ENCODE data around the gene KLHL28.

DNA sequence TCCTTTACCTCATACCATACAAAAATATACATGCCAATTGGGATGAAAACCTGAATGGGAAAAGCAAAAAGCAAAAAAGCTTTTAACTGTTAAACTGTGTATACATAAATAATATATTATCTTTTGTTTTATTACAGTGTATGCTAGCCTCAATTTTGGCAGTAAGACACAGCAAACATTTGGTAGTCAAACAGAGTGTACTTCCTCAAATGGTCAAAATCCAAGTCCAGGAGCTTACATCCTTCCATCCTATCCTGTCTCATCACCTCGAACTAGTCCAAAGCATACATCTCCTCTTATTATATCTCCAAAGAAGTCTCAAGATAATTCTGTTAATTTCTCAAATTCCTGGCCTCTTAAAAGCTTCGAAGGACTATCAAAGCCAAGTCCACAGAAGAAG, 42.2 kb upstream of the KLHL28 start:
- TF ChIP-seq BRCA1 (IDR thresholded peaks at IDR 0.05; ENCODE audit: low read depth, low read length), result no peak
- TF ChIP-seq, protein P1, sequence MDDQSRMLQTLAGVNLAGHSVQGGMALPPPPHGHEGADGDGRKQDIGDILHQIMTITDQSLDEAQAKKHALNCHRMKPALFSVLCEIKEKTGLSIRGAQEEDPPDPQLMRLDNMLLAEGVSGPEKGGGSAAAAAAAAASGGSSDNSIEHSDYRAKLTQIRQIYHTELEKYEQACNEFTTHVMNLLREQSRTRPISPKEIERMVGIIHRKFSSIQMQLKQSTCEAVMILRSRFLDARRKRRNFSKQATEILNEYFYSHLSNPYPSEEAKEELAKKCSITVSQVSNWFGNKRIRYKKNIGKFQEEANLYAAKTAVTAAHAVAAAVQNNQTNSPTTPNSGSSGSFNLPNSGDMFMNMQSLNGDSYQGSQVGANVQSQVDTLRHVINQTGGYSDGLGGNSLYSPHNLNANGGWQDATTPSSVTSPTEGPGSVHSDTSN (IDR thresholded peaks at IDR 0.05; ENCODE audit: insufficient replicate concordance, low read depth, low read length), result no peak
- TF ChIP-seq, protein P2, sequence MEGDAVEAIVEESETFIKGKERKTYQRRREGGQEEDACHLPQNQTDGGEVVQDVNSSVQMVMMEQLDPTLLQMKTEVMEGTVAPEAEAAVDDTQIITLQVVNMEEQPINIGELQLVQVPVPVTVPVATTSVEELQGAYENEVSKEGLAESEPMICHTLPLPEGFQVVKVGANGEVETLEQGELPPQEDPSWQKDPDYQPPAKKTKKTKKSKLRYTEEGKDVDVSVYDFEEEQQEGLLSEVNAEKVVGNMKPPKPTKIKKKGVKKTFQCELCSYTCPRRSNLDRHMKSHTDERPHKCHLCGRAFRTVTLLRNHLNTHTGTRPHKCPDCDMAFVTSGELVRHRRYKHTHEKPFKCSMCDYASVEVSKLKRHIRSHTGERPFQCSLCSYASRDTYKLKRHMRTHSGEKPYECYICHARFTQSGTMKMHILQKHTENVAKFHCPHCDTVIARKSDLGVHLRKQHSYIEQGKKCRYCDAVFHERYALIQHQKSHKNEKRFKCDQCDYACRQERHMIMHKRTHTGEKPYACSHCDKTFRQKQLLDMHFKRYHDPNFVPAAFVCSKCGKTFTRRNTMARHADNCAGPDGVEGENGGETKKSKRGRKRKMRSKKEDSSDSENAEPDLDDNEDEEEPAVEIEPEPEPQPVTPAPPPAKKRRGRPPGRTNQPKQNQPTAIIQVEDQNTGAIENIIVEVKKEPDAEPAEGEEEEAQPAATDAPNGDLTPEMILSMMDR (IDR thresholded peaks at IDR 0.05 in 2 of 3, conservative IDR thresholded peaks at IDR 0.05 in 1 of 3; ENCODE audit: control insufficient read depth in 2 of 3, extremely low read depth in 1 of 3, insufficient read depth in 1 of 3, low read depth in 3 of 3, low read length in 3 of 3), result no peak
- no peak for TF ChIP-seq ZSCAN29 (IDR thresholded peaks at IDR 0.05)
- no peak for TF ChIP-seq EZH2 (IDR thresholded peaks at IDR 0.05; ENCODE audit: borderline replicate concordance, control insufficient read depth, low read depth, low read length)
- no peak for TF ChIP-seq RELA (IDR thresholded peaks at IDR 0.05; ENCODE audit: borderline replicate concordance, partially characterized antibody)
- TF ChIP-seq ZNF207 (IDR thresholded peaks at IDR 0.05; ENCODE audit: borderline replicate concordance), result no peak
- no peak for TF ChIP-seq IRF4 (IDR thresholded peaks at IDR 0.05; ENCODE audit: low read depth, low read length)
- no peak for TF ChIP-seq NBN (IDR thresholded peaks at IDR 0.05)
- no peak for TF ChIP-seq NFYB (IDR thresholded peaks at IDR 0.05; ENCODE audit: insufficient read depth, low read depth, low read length)

All from GM12878 (cell line).